ENCODE results near the gene ARHGAP26.
A peak's percentile ranks its signal among the peaks of the same experiment; 100 is the strongest.

The ARHGAP26 gene

DNA sequence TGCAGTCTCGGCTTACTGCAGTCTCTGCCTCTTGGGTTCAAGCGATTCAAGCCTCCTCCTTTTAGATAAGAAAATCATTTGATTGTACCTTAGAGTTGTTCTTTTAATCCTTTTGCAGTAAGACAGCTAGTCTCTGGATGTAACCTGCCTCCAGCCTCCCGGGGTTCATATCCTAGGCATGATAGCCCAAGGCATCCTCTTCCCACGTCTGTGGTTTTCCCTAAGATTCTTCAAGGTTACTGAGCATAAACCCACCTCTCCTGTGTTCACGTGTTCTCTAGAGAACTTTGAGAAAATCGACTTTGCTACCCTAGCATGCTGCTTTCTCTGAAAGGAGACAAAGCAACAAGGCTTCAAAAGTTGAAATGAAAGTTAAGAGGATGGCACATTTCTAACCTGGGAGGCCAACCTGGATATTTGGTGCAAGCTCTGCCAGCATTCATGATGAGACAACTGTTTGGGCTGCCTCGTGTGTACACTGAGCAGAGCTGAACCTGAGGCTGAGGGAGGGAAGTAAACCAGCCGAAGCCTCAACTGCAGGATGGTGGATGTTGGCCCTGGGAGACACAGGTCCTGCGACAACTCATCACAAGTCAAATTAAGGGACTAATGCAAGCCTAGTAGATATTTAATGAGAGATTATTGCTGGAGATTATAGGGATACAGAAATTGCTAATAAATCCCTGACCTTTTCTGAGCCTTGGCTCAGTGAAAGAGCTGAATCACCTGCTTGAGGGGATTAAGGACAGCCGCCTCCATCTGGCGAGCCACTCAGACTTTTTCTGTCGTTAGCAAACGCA is 261.8 kb downstream of the ARHGAP26 start:
- H3K4me1 ChIP-seq (ENCODE audit: insufficient read depth, insufficient read length), result peaks cover 3% of the 10 kb centered on the region
- no peak overlapping the region for H3K4me3 ChIP-seq (ENCODE audit: insufficient read length, low read depth)
- no peak for DNase-seq (ENCODE audit: low read depth, low spot score)
- no peak overlapping the region for H3K9ac ChIP-seq (ENCODE audit: insufficient read length, low read depth)
- H3K27me3 ChIP-seq (ENCODE audit: insufficient read depth, insufficient read length), result no peaks in the 10 kb centered on the region
- TF ChIP-seq ZNF274 (IDR thresholded peaks at IDR 0.05; ENCODE audit: low read depth, low read length) (no peak), YY1 (IDR thresholded peaks at IDR 0.05; ENCODE audit: insufficient read depth, insufficient read length) (no peak), SUZ12 (IDR thresholded peaks at IDR 0.05; ENCODE audit: extremely low read depth, insufficient read depth, insufficient read length) (no peak)
- no peaks in the 10 kb centered on the region for H3K36me3 ChIP-seq (ENCODE audit: insufficient read depth, insufficient read length, low read length)
- no peaks in the 10 kb centered on the region for H3K9me3 ChIP-seq (ENCODE audit: insufficient read depth, low read length)

GRCh38 chr5:143032581-143032836 is 262.3 kb downstream of the ARHGAP26 start:
- Histone ChIP-seq H3K9ac (ENCODE audit: insufficient read length, low read depth) (no peak overlapping the region), H3K4me3 (ENCODE audit: insufficient read length, low read depth) (no peak overlapping the region), H3K9me3 (ENCODE audit: insufficient read depth, low read length) (no peaks in the 10 kb centered on the region), H3K4me1 (ENCODE audit: insufficient read depth, insufficient read length) (peaks cover 3% of the 10 kb centered on the region), H3K36me3 (ENCODE audit: insufficient read depth, insufficient read length, low read length) (no peaks in the 10 kb centered on the region), H3K27me3 (ENCODE audit: insufficient read depth, insufficient read length) (no peaks in the 10 kb centered on the region)
- DNase-seq (ENCODE audit: low read depth, low spot score), result no peak
- TF ChIP-seq ZNF274 (IDR thresholded peaks at IDR 0.05; ENCODE audit: low read depth, low read length) (no peak), YY1 (IDR thresholded peaks at IDR 0.05; ENCODE audit: insufficient read depth, insufficient read length) (no peak), SUZ12 (IDR thresholded peaks at IDR 0.05; ENCODE audit: extremely low read depth, insufficient read depth, insufficient read length) (no peak)

DNA sequence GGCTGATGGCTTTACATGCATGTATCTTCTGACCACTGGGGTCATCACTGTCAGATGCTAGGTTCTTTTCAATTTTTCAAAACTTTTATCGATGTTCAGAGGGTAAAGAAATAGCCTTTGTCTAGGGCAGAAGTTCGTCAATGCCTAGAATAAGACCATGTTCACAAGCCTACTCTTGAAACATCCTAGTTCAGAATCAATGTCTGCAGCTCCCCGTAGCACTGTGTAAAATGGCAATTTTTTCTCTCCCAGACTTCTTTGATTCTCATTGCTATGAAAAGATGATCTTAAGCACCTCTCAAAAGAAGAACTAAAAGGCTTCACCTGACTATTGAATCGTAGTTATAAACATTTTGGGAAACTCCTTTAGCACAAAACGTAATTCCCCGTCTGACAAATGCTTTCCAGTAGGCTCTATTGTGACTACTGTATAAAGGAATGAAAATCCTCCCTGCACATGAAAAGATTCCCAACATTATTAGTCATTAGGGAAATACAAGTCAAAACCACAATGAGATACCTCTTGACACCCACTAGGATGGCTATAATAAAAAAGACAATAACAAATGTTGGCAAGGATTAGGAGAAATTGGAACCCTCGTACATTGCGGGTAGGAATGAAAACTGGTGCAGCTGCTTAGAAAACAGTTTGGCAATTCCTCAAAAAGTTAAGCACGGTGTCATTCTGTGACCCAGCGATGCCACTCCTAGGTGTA is 263.5 kb downstream of the ARHGAP26 start:
- Histone ChIP-seq H3K4me1 (ENCODE audit: insufficient read depth, insufficient read length) (peaks cover 4% of the 10 kb centered on the region), H3K36me3 (ENCODE audit: insufficient read depth, insufficient read length, low read length) (no peaks in the 10 kb centered on the region), H3K9ac (ENCODE audit: insufficient read length, low read depth) (no peak overlapping the region), H3K27me3 (ENCODE audit: insufficient read depth, insufficient read length) (no peaks in the 10 kb centered on the region), H3K4me3 (ENCODE audit: insufficient read length, low read depth) (no peak overlapping the region), H3K9me3 (ENCODE audit: insufficient read depth, low read length) (no peaks in the 10 kb centered on the region)
- TF ChIP-seq SUZ12 (IDR thresholded peaks at IDR 0.05; ENCODE audit: extremely low read depth, insufficient read depth, insufficient read length) (no peak), YY1 (IDR thresholded peaks at IDR 0.05; ENCODE audit: insufficient read depth, insufficient read length) (no peak), ZNF274 (IDR thresholded peaks at IDR 0.05; ENCODE audit: low read depth, low read length) (no peak)
- no peak for DNase-seq (ENCODE audit: low read depth, low spot score)

DNA sequence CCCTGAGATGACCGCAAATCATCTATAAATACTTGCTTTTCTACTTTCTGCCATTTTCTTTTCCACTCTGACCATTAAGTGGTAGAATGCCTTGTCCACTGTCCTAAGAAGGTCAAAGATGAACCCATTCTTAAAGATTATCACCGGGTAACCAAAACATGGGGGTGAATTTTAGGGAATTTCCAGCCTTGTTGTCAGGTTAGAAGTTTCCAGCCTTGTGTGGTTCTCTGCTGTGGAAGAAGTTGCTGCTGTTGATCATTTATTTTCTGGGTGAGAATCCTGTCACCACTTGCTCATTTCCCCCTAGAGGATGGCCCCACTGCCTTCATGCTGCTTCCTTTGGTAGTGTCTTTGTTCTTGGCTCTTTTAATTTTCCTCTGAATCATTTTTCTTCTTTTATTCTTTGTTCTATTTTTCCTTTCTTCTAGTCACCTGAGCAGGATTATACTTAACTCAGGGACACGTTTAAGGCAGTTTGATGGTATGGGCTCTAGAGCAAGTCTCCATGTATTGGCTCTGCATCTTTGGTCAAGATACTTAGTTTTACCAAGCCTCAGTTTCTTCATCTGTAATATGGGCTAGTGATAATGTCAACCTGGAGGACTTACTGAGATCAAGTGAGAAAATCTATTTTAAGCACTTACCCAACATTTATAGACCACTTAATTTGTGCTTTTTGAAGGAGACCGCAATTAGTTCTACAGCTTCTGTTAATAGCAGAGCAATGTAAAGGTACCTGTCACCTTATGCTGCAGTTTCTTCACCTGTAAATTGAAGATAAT is 266.2 kb downstream of the ARHGAP26 start:
- DNase-seq (ENCODE audit: low read depth, low spot score), result no peak
- Histone ChIP-seq H3K9me3 (ENCODE audit: insufficient read depth, low read length) (no peaks in the 10 kb centered on the region), H3K9ac (ENCODE audit: insufficient read length, low read depth) (no peak overlapping the region), H3K27me3 (ENCODE audit: insufficient read depth, insufficient read length) (no peaks in the 10 kb centered on the region), H3K4me1 (ENCODE audit: insufficient read depth, insufficient read length) (peaks cover 2% of the 10 kb centered on the region), H3K4me3 (ENCODE audit: insufficient read length, low read depth) (no peak overlapping the region), H3K36me3 (ENCODE audit: insufficient read depth, insufficient read length, low read length) (no peaks in the 10 kb centered on the region)
- TF ChIP-seq YY1 (IDR thresholded peaks at IDR 0.05; ENCODE audit: insufficient read depth, insufficient read length) (no peak), SUZ12 (IDR thresholded peaks at IDR 0.05; ENCODE audit: extremely low read depth, insufficient read depth, insufficient read length) (no peak), ZNF274 (IDR thresholded peaks at IDR 0.05; ENCODE audit: low read depth, low read length) (no peak)

DNA sequence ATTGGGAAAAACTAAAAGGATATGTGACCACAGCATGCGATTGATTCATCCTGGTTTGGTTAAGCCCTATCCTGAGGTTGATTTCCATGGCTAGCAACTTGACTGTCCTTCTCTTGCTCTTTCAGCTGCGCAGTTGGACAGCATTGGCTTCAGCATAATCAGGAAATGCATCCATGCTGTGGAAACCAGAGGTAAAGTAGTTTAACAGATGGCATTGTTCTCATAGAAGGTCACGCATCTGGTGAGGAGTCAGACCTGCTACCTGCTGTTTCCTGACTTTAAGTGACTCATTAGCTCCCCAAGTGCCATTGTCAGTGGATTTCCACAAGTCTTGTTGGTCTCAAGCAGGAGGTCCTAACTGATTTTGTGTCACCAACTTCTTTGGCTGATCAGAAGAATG is 266.9 kb downstream of the ARHGAP26 start:
- H3K4me3 ChIP-seq (ENCODE audit: insufficient read length, low read depth), result no peak overlapping the region
- no peaks in the 10 kb centered on the region for H3K27me3 ChIP-seq (ENCODE audit: insufficient read depth, insufficient read length)
- peak; percentile 79 for DNase-seq (ENCODE audit: low read depth, low spot score)
- H3K9ac ChIP-seq (ENCODE audit: insufficient read length, low read depth), result no peak overlapping the region
- peaks cover 2% of the 10 kb centered on the region for H3K4me1 ChIP-seq (ENCODE audit: insufficient read depth, insufficient read length)
- TF ChIP-seq YY1 (IDR thresholded peaks at IDR 0.05; ENCODE audit: insufficient read depth, insufficient read length) (no peak), SUZ12 (IDR thresholded peaks at IDR 0.05; ENCODE audit: extremely low read depth, insufficient read depth, insufficient read length) (no peak), ZNF274 (IDR thresholded peaks at IDR 0.05; ENCODE audit: low read depth, low read length) (no peak)
- peaks cover 3% of the 10 kb centered on the region for H3K36me3 ChIP-seq (ENCODE audit: insufficient read depth, insufficient read length, low read length)
- no peaks in the 10 kb centered on the region for H3K9me3 ChIP-seq (ENCODE audit: insufficient read depth, low read length)

DNA sequence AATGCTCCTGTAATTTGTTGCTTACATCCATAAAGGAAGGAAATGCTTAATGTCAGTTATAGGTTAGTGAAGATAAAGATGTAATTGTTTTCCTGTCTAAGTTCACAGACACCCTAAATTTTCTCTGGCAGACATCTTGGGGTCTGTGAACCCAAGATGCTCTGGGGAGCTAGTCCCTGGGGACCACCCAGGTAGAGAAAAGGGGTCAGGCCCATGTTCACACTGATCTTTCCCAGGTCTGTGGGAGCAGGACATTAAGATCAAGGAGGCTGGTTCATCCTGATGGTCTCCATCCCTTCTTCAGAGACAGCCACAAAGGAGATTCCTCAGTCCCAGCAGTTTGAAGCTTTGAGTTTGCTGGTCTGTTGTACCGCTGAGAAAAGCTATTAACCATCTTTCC is 267.5 kb downstream of the ARHGAP26 start:
- Histone ChIP-seq H3K4me3 (ENCODE audit: insufficient read length, low read depth) (no peak overlapping the region), H3K9ac (ENCODE audit: insufficient read length, low read depth) (no peak overlapping the region), H3K9me3 (ENCODE audit: insufficient read depth, low read length) (no peaks in the 10 kb centered on the region), H3K36me3 (ENCODE audit: insufficient read depth, insufficient read length, low read length) (peaks cover 3% of the 10 kb centered on the region), H3K4me1 (ENCODE audit: insufficient read depth, insufficient read length) (peaks cover 2% of the 10 kb centered on the region), H3K27me3 (ENCODE audit: insufficient read depth, insufficient read length) (no peaks in the 10 kb centered on the region)
- no peak for DNase-seq (ENCODE audit: low read depth, low spot score)
- TF ChIP-seq YY1 (IDR thresholded peaks at IDR 0.05; ENCODE audit: insufficient read depth, insufficient read length) (no peak), SUZ12 (IDR thresholded peaks at IDR 0.05; ENCODE audit: extremely low read depth, insufficient read depth, insufficient read length) (no peak), ZNF274 (IDR thresholded peaks at IDR 0.05; ENCODE audit: low read depth, low read length) (no peak)

GRCh38 chr5:143040622-143041021 is 270.4 kb downstream of the ARHGAP26 start:
- H3K27me3 ChIP-seq (ENCODE audit: insufficient read depth, insufficient read length), result no peaks in the 10 kb centered on the region
- no peak for TF ChIP-seq YY1 (IDR thresholded peaks at IDR 0.05; ENCODE audit: insufficient read depth, insufficient read length)
- no peak for TF ChIP-seq ZNF274 (IDR thresholded peaks at IDR 0.05; ENCODE audit: low read depth, low read length)
- no peak for TF ChIP-seq SUZ12 (IDR thresholded peaks at IDR 0.05; ENCODE audit: extremely low read depth, insufficient read depth, insufficient read length)
- peaks cover 2% of the 10 kb centered on the region for H3K4me1 ChIP-seq (ENCODE audit: insufficient read depth, insufficient read length)
- no peaks in the 10 kb centered on the region for H3K9me3 ChIP-seq (ENCODE audit: insufficient read depth, low read length)
- no peak for DNase-seq (ENCODE audit: low read depth, low spot score)
- peaks cover 3% of the 10 kb centered on the region for H3K36me3 ChIP-seq (ENCODE audit: insufficient read depth, insufficient read length, low read length)
- H3K9ac ChIP-seq (ENCODE audit: insufficient read length, low read depth), result no peak overlapping the region
- H3K4me3 ChIP-seq (ENCODE audit: insufficient read length, low read depth), result no peak overlapping the region

Data from NT2/D1 (cell line).